ENCODE results near the gene HBD. TPM values are rescaled to one million over a fixed set of nuclear protein-coding genes. Genes with fewer than 3 reads are reported as not detected.

HBD gene
- total and polyA plus RNA-seq, 4 donors = 0.17 to 1.2 TPM; not detected in 2

Other genes with a start within 250 kb of the HBD start
- not detected for gene OR51L1, start 239.6 kb downstream of the HBD start, total RNA-seq
- under 1 TPM in 1 of 2 donors, not detected in 1; 0.03 TPM for gene OR51L1, start 239.6 kb downstream of the HBD start, polyA plus RNA-seq (ENCODE audit: insufficient read length in 2 of 2)
- gene OR52J3, start 188.0 kb downstream of the HBD start, total RNA-seq = not detected
- not detected for gene OR52J3, start 188.0 kb downstream of the HBD start, polyA plus RNA-seq (ENCODE audit: insufficient read length in 2 of 2)
- gene OR52E2, start 174.9 kb downstream of the HBD start, total RNA-seq = not detected
- not detected for gene OR52E2, start 174.9 kb downstream of the HBD start, polyA plus RNA-seq (ENCODE audit: insufficient read length in 2 of 2)
- not detected for gene OR52E1, start 164.9 kb downstream of the HBD start, total RNA-seq
- not detected for gene OR52E1, start 164.9 kb downstream of the HBD start, polyA plus RNA-seq (ENCODE audit: insufficient read length in 2 of 2)
- under 1 TPM in 1 of 2 donors, not detected in 1; 0.06 TPM for gene OR52A5, start 96.1 kb downstream of the HBD start, total RNA-seq
- not detected for gene OR52A5, start 96.1 kb downstream of the HBD start, polyA plus RNA-seq (ENCODE audit: insufficient read length in 2 of 2)
- not detected for gene OR52A1, start 79.7 kb downstream of the HBD start, total RNA-seq
- gene OR52A1, start 79.7 kb downstream of the HBD start, polyA plus RNA-seq (ENCODE audit: insufficient read length in 2 of 2) = under 1 TPM; 0.05 to 0.10 TPM
- gene OR51V1, start 33.8 kb downstream of the HBD start, total RNA-seq = not detected
- not detected for gene OR51V1, start 33.8 kb downstream of the HBD start, polyA plus RNA-seq (ENCODE audit: insufficient read length in 2 of 2)
- 1,000 to 10,000 TPM; 1,170 to 2,002 TPM for gene HBB, start 7.4 kb downstream of the HBD start, total RNA-seq
- gene HBB, start 7.4 kb downstream of the HBD start, polyA plus RNA-seq (ENCODE audit: insufficient read length in 2 of 2) = 100 to 1,000 TPM; 132 to 148 TPM
- 1,000 to 10,000 TPM in 1 of 2 donors, 100 to 1,000 TPM in 1; 286 to 1,550 TPM for gene HBG1, start 15.4 kb upstream of the HBD start, total RNA-seq
- 10 to 100 TPM in 1 of 2 donors, 1 to 10 TPM in 1; 8.9 to 10.7 TPM for gene HBG1, start 15.4 kb upstream of the HBD start, polyA plus RNA-seq (ENCODE audit: insufficient read length in 2 of 2)
- over 10,000 TPM; 12,245 to 14,331 TPM for gene HBG2, start 20.3 kb upstream of the HBD start, total RNA-seq
- gene HBG2, start 20.3 kb upstream of the HBD start, polyA plus RNA-seq (ENCODE audit: insufficient read length in 2 of 2) = 1,000 to 10,000 TPM; 2,225 to 2,582 TPM
- 10 to 100 TPM; 14.4 to 30.5 TPM for gene HBE1, start 35.5 kb upstream of the HBD start, total RNA-seq
- gene HBE1, start 35.5 kb upstream of the HBD start, polyA plus RNA-seq (ENCODE audit: insufficient read length in 2 of 2) = 1 to 10 TPM; 9.2 to 9.3 TPM
- under 1 TPM in 1 of 2 donors, not detected in 1; 0.17 TPM for gene OR51B4, start 67.5 kb upstream of the HBD start, total RNA-seq
- gene OR51B4, start 67.5 kb upstream of the HBD start, polyA plus RNA-seq (ENCODE audit: insufficient read length in 2 of 2) = not detected
- under 1 TPM; 0.20 to 0.22 TPM for gene OR51B2, start 89.8 kb upstream of the HBD start, total RNA-seq
- gene OR51B2, start 89.8 kb upstream of the HBD start, polyA plus RNA-seq (ENCODE audit: insufficient read length in 2 of 2) = not detected
- gene OR51B5, start 109.0 kb upstream of the HBD start, total RNA-seq = 1 to 10 TPM in 1 of 2 donors, under 1 TPM in 1; 0.99 to 1.7 TPM
- gene OR51B5, start 109.0 kb upstream of the HBD start, polyA plus RNA-seq (ENCODE audit: insufficient read length in 2 of 2) = under 1 TPM in 1 of 2 donors, not detected in 1; 0.33 TPM
- not detected for gene OR51B6, start 117.0 kb upstream of the HBD start, total RNA-seq
- not detected for gene OR51B6, start 117.0 kb upstream of the HBD start, polyA plus RNA-seq (ENCODE audit: insufficient read length in 2 of 2)
- not detected for gene OR51M1, start 149.3 kb upstream of the HBD start, total RNA-seq
- not detected for gene OR51M1, start 149.3 kb upstream of the HBD start, polyA plus RNA-seq (ENCODE audit: insufficient read length in 2 of 2)
- not detected for gene OR51Q1, start 187.6 kb upstream of the HBD start, total RNA-seq
- gene OR51Q1, start 187.6 kb upstream of the HBD start, polyA plus RNA-seq (ENCODE audit: insufficient read length in 2 of 2) = not detected
- under 1 TPM in 1 of 2 donors, not detected in 1; 0.28 TPM for gene OR51I1, start 207.0 kb upstream of the HBD start, total RNA-seq
- gene OR51I1, start 207.0 kb upstream of the HBD start, polyA plus RNA-seq (ENCODE audit: insufficient read length in 2 of 2) = not detected
- gene OR51I2, start 214.8 kb upstream of the HBD start, total RNA-seq = not detected
- gene OR51I2, start 214.8 kb upstream of the HBD start, polyA plus RNA-seq (ENCODE audit: insufficient read length in 2 of 2) = not detected